HG03342 (cell line): ENCODE data around the gene DCLK3.

Experiments used
- ATAC-seq: cut with Tn5 transposase; IDR thresholded peaks from one replicate; pipeline ENCODE4 v1.9.1; 2021; ENCODE audit warnings: mild to moderate bottlenecking, moderate library complexity; ENCODE audit not compliant: unreplicated experiment

Gene DCLK3

DNA sequence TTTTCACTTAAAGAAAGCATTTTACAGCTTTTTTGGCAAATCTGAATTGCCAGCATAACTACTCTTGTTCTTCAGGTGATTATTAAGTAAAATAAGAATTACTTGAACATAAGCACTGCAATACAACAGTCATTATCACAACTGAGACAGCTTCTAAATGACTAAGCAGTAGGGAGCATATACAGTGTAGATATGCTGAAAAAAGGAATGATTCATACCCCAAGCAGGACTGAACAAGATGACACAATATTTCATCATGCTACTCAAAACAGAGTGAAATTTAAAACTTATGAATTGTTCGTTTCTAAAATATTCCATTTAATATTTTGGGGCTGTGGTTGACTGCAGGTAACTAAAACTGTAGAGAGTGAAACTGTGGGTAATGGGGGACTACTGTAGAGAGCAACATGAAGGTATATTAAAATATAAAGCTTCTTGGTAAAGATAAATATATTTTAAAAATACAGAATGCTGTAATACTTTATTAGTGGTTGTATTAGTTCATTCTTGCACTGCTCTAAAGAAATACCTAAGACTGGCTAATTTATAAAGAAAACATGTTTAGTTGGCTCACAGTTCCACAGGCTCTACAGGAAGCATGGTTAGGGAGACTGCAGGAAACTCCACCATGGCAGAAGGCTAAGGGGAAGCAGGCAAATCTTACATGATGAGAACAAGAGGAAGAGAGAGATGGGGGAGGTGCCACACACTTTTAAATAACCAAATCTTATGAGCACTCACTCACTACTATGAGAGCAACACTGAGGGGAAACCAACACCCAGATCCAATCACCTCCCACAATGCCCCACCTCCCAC is 84.8 kb downstream of the DCLK3 start:
- peak; percentile 44 for ATAC-seq

DNA sequence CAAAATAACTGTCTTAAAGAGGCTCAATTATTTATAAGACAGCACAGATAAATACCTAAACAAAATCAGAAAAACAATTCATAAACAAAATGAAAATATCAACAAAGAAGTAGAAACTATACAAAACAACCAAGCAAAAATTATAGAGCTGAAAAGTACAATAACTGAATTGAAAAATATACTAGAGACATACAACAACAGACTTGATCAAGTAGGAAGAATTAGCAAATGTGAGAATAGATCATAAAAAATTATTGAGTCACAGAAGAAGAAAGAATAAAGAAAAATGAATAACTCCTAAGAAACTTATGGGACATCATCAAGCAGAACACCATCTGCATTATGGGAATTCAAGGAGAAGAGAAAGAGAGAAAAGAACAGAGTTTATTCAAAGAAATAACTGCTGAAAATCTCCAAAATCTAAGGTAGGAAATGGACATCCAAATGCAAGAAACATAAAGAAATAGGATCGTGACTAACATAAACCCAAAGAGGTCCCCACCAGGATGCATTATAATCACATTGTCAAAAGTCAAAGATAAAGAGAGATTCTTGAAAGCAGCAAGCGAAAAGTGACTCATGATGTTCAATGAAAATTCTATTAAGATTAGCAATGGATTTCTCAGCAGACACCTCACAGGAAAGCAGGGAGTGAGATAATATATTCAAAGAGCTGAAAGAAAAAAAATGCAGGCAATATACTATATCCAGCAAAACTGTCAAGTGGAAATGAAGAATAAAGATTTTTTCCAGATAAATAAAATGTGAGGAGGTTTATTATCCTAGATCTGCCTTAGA is 85.9 kb downstream of the DCLK3 start:
- ATAC-seq, result no peak

DNA sequence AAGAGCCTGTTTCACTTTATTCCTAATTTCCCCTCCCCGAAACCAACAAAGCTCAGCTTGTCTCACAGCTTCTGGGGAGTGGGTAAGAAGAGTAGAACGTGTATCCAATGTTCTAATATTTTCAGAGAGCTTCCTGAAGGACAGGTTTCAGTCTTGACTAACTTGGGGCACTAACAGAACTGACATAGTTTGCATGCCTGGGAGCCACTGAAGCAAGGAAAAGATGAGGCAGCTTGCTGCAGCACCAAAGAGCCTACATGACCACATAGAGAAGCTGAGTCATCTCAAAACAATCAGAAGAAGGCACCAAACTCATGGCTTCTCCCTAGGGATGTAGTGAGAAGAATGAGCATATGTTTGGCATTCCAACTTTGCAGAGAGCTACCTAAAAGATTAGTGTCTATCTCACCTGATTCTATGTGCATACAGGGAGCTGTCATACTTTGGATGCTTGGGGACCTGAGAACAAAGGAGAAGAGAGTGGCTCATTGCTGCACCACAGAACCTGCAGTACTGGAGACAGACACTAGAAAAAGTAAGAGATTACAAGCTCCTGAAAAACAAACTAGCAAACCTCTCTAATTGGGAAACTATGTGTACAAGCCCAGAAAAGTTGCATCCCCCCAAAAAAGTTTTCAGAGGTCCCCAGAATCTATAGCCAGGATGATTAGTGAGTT is 86.9 kb downstream of the DCLK3 start:
- peak; percentile 85 for ATAC-seq

- no peak for ATAC-seq
Observed at GRCh38 chr3:36674816-36675215, 89.5 kb downstream of the DCLK3 start.

- no peak for ATAC-seq
Observed at GRCh38 chr3:36669764-36670163, 94.6 kb downstream of the DCLK3 start.

DNA sequence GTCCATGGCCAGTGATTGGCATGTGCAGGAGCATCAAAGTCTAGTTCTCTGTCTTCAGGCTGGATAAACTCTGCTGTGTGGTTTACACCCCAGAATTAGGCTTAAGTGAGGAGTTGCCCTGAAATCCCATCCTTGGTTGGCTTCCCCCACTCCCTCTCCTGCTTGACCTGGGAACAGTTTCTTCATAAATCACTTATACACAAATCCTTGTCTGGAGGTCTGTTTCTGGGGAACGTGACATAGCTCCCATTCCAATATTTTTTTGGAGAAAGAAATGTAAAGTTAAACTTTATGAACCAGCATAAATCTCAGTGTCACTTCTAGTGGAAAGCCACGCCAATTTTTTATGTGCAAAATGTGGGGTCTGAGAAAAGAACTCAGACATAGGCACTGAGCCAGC is 98.2 kb downstream of the DCLK3 start:
- no peak for ATAC-seq

- ATAC-seq, result peak; percentile 74
Observed at GRCh38 chr3:36663666-36664291, 100.6 kb downstream of the DCLK3 start.

DNA sequence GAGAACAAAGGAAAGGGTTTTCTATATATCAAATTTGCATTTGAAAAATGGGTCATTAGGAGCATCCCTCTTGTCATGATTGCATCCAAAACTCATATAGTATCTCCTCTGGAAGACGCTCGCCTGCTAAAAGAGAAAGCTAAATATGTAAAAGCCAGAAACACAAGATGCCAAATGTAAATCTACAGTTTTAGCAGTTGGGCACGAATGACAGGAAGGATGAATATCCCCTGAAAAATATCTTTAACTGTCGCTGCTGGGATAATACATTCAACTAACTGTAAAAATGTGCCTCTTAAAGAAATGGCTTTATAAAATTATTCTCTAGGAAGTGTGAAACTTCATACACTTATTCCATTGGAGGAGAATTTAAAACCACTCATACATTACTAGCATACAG is 101.7 kb downstream of the DCLK3 start:
- ATAC-seq, result no peak
